Adrenal gland (tissue), 5 donors: ENCODE data around the gene EFCAB11.

ENCODE experiments used
- POLR2A ChIP-seq, 2 donors: fragments of 450-650 bp; IDR thresholded peaks; one replicate each; pipeline ENCODE4 v1.6.1; 2017; ENCODE audit warnings: antibody characterized with exemption in 2 of 2, mild to moderate bottlenecking in 2 of 2, moderate library complexity in 1 of 2
- TF ChIP-seq, protein P1 (sequence below), 6 experiments: fragments of 450-650 bp in 4 of 6; fragments of 200-600 bp in 2 of 6; sonication (generic) in 1 of 6; IDR thresholded peaks; 1 replicate in 5 of 6; 2 replicates in 1 of 6; pipeline versions ENCODE4 v1.5.1 to v1.8.0; 2016 to 2021; ENCODE audit warnings: antibody characterized with exemption in 6 of 6, mild to moderate bottlenecking in 2 of 6, moderate library complexity in 1 of 6
- donor health status: DM: no; HTN: no; CAD: no.

DNA sequence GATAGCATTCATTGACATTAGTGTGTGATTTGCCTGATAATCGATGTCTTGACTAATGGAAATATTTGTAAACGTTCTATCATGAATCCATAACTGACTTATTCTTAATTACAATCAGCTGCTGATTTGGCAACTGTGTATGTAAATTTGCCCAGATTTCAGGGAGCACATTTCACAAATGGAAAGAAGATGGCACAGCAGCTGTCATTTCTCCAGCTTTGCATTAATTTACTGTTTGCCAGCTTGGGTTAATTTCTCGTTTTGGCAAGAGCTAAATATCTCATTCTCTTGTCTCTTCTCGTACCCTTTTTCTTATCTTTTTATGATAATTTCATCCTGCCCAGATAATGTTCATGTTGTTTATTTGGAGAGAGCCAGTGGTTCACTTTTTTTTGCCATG is 24.1 kb upstream of the EFCAB11 start:
- TF ChIP-seq, protein P1, sequence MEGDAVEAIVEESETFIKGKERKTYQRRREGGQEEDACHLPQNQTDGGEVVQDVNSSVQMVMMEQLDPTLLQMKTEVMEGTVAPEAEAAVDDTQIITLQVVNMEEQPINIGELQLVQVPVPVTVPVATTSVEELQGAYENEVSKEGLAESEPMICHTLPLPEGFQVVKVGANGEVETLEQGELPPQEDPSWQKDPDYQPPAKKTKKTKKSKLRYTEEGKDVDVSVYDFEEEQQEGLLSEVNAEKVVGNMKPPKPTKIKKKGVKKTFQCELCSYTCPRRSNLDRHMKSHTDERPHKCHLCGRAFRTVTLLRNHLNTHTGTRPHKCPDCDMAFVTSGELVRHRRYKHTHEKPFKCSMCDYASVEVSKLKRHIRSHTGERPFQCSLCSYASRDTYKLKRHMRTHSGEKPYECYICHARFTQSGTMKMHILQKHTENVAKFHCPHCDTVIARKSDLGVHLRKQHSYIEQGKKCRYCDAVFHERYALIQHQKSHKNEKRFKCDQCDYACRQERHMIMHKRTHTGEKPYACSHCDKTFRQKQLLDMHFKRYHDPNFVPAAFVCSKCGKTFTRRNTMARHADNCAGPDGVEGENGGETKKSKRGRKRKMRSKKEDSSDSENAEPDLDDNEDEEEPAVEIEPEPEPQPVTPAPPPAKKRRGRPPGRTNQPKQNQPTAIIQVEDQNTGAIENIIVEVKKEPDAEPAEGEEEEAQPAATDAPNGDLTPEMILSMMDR (IDR thresholded peaks at IDR 0.05), result no peak
- TF ChIP-seq POLR2A (IDR thresholded peaks at IDR 0.05), result no peak
